ENCODE results near the gene MRPL52. TPM values are rescaled to one million over a fixed set of nuclear protein-coding genes. Genes with fewer than 3 reads are reported as not detected.

The MRPL52 gene
- 100 to 1,000 TPM in 1 of 2 donors, 10 to 100 TPM in 1; 54.5 to 195 TPM for total RNA-seq

DNA sequence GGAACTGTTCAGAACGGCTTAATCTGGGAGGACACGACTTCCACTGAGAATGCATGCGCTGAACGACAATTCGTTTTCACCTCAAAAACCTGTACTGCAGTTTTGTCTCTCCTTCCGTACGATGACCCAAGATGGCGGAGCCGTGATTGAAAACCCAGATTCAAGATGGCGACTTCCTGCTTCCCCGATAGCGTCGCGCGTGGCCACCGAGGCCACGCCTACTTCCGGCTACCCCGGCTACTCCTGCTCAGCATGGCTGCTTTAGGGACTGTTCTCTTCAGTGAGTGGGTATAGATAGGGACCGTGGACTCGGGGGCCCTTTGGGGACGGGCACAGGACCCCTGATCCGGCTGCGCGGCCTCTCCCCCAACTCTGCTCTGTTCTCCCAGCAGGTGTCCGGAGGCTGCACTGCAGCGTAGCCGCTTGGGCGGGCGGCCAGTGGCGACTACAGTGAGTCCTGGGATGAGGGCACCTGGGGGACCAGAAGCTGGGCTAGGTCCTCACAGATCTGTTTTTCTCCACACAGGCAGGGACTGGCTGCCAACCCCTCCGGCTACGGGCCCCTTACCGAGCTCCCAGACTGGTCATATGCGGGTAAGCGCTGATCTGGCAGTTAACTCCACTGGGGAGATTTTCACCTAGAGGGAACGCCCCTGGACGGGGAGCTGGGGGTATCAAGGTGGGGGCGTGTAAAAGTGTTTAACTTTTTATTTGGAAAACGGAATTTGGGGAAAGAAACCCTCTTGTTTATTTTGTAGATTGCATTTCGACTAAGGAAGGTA, at the start of gene MRPL52:
TSS of gene MRPL52 (plus strand) at position 227 of the 782 bp plus-strand sequence. CDS start at position 253, 26 bp downstream.
- H3K4me3 ChIP-seq = peak within 1 kb of the TSS; percentile 63 to 81
- peak; percentile 88 for DNase-seq (ENCODE audit: low spot score)
- no peaks in the 10 kb centered on the region for H3K9me3 ChIP-seq
- H3K27ac ChIP-seq = peak within 1 kb of the TSS; percentile 58 to 71
- WGBS = under 1% methylated on average over 41 of the region's 41 CpGs
- intact Hi-C loops (cut with DNase I) = loop anchor here (10.0 kb wide), 1 partner anchor 175 kb away; no protein-coding TSS in a partner anchor
- no peaks in the 10 kb centered on the region for H3K27me3 ChIP-seq (replicated peaks; ENCODE audit: insufficient read depth)
- peaks cover 0 to 9% of the 10 kb centered on the region in 2 donors for H3K36me3 ChIP-seq
- TF ChIP-seq POLR2AphosphoS5 (IDR thresholded peaks at IDR 0.05) (peak; percentile 94), POLR2A (IDR thresholded peaks at IDR 0.05) (no peak)
- TF ChIP-seq, protein P1, sequence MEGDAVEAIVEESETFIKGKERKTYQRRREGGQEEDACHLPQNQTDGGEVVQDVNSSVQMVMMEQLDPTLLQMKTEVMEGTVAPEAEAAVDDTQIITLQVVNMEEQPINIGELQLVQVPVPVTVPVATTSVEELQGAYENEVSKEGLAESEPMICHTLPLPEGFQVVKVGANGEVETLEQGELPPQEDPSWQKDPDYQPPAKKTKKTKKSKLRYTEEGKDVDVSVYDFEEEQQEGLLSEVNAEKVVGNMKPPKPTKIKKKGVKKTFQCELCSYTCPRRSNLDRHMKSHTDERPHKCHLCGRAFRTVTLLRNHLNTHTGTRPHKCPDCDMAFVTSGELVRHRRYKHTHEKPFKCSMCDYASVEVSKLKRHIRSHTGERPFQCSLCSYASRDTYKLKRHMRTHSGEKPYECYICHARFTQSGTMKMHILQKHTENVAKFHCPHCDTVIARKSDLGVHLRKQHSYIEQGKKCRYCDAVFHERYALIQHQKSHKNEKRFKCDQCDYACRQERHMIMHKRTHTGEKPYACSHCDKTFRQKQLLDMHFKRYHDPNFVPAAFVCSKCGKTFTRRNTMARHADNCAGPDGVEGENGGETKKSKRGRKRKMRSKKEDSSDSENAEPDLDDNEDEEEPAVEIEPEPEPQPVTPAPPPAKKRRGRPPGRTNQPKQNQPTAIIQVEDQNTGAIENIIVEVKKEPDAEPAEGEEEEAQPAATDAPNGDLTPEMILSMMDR (IDR thresholded peaks at IDR 0.05) = peak in 1 of 4 experiments; percentile 7
- peaks cover 6% of the 10 kb centered on the region for H3K4me1 ChIP-seq (replicated peaks)

- Histone ChIP-seq H3K4me3 (no peak overlapping the region), H3K9me3 (no peaks in the 10 kb centered on the region), H3K36me3 (no peaks in the 10 kb centered on the region), H3K4me1 (replicated peaks) (no peaks in the 10 kb centered on the region), H3K27me3 (replicated peaks; ENCODE audit: insufficient read depth) (no peaks in the 10 kb centered on the region), H3K27ac (no peak overlapping the region)
- DNase-seq (ENCODE audit: low spot score) = no peak
- WGBS = 56% methylated on average over 2 of the region's 2 CpGs
- TF ChIP-seq POLR2A (IDR thresholded peaks at IDR 0.05) (no peak), POLR2AphosphoS5 (IDR thresholded peaks at IDR 0.05) (no peak)
- TF ChIP-seq, protein P1 (IDR thresholded peaks at IDR 0.05) = no peak
- intact Hi-C loops (cut with DNase I) = no loop called here
Measured at GRCh38 chr14:22780105-22780679, 49.5 kb upstream of the MRPL52 start.

GRCh38 chr14:22780941-22781300, 48.8 kb upstream of the MRPL52 start:
- Histone ChIP-seq H3K36me3 (no peaks in the 10 kb centered on the region), H3K4me3 (no peak overlapping the region), H3K9me3 (no peaks in the 10 kb centered on the region), H3K4me1 (replicated peaks) (no peaks in the 10 kb centered on the region), H3K27me3 (replicated peaks; ENCODE audit: insufficient read depth) (no peaks in the 10 kb centered on the region), H3K27ac (no peak overlapping the region)
- 88% methylated on average over 5 of the region's 5 CpGs for WGBS
- intact Hi-C loops (cut with DNase I) = no loop called here
- DNase-seq (ENCODE audit: low spot score) = no peak
- TF ChIP-seq, protein P1 (IDR thresholded peaks at IDR 0.05) = no peak
- TF ChIP-seq POLR2AphosphoS5 (IDR thresholded peaks at IDR 0.05) = no peak
- no peak for TF ChIP-seq POLR2A (IDR thresholded peaks at IDR 0.05)

GRCh38 chr14:22781301-22781991, 48.2 kb upstream of the MRPL52 start:
- Histone ChIP-seq H3K27ac (no peak overlapping the region), H3K36me3 (no peaks in the 10 kb centered on the region), H3K9me3 (no peaks in the 10 kb centered on the region), H3K4me1 (replicated peaks) (no peaks in the 10 kb centered on the region), H3K27me3 (replicated peaks; ENCODE audit: insufficient read depth) (no peaks in the 10 kb centered on the region), H3K4me3 (no peak overlapping the region)
- TF ChIP-seq, protein P1 (IDR thresholded peaks at IDR 0.05) = no peak
- TF ChIP-seq POLR2AphosphoS5 (IDR thresholded peaks at IDR 0.05) (no peak), POLR2A (IDR thresholded peaks at IDR 0.05) (no peak)
- intact Hi-C loops (cut with DNase I) = no loop called here
- DNase-seq (ENCODE audit: low spot score) = no peak
- WGBS = 0% methylated on average over 1 of the region's 1 CpG
